ENCODE results near the gene COMP.

The COMP gene

GRCh38 chr19:18803550-18804138 is 12.5 kb upstream of the COMP start:
- DNase-seq = no peak

- DNase-seq = no peak
Observed at GRCh38 chr19:18802354-18802753, 11.2 kb upstream of the COMP start.

GRCh38 chr19:18800636-18801035 is 9.5 kb upstream of the COMP start:
- DNase-seq = no peak

- no peak for DNase-seq
Observed at GRCh38 chr19:18800079-18800478, 9.0 kb upstream of the COMP start.

- DNase-seq = no peak
Observed at GRCh38 chr19:18799389-18799970, 8.4 kb upstream of the COMP start.

GRCh38 chr19:18798384-18799352 is 7.6 kb upstream of the COMP start:
- DNase-seq = no peak

- DNase-seq = no peak
Observed at GRCh38 chr19:18796239-18796638, 5.1 kb upstream of the COMP start.

- no peak for DNase-seq
Observed at GRCh38 chr19:18795540-18795939, 4.4 kb upstream of the COMP start.

- DNase-seq = no peak
Observed at GRCh38 chr19:18794692-18795091, 3.6 kb upstream of the COMP start.

GRCh38 chr19:18794029-18794313 is 2.9 kb upstream of the COMP start:
- no peak for DNase-seq

- DNase-seq = no peak
Observed at GRCh38 chr19:18793144-18794028, 2.3 kb upstream of the COMP start.

GRCh38 chr19:18792661-18793060 is 1.6 kb upstream of the COMP start:
- no peak for DNase-seq

GRCh38 chr19:18791315-18791678 is 192 bp upstream of the COMP start:
- no peak for DNase-seq

GRCh38 chr19:18789883-18790565 is 1.1 kb downstream of the COMP start:
- DNase-seq = no peak

GRCh38 chr19:18789422-18789869 is 1.7 kb downstream of the COMP start:
- DNase-seq = no peak

- no peak for DNase-seq
Observed at GRCh38 chr19:18788529-18789421, 2.3 kb downstream of the COMP start.

GRCh38 chr19:18785179-18786124 is 5.7 kb downstream of the COMP start:
- no peak for DNase-seq

GRCh38 chr19:18784786-18785120 is 6.4 kb downstream of the COMP start:
- no peak for DNase-seq

- DNase-seq = no peak
Observed at GRCh38 chr19:18783958-18784785, 6.9 kb downstream of the COMP start.

Data from NCI-H1417 treated with DMSO at 0.1 percent for 48 hours (cell line).